ENCODE measurements around the gene ENSA.

- TF ChIP-seq CTCF (IDR thresholded peaks at IDR 0.05) (no peak), POLR2A (IDR thresholded peaks at IDR 0.05) (no peak)
Measured at GRCh38 chr1:150601540-150601939, 27.9 kb downstream of the ENSA start.

All from right lobe of liver (tissue), 4 donors.